Esophagus (tissue), 2 donors: ENCODE data around the gene HM13. TPM values are rescaled to one million over a fixed set of nuclear protein-coding genes. Genes with fewer than 3 reads are reported as not detected.
"Not testable (repeated sequence)": the region's sequence is repeated elsewhere in the genome, so short reads cannot be mapped to it uniquely, and the experiment has no call there.

Experiments used
- H3K27ac ChIP-seq, 2 donors: one replicate each; pipeline ENCODE4 v1.5.1; 2013; ENCODE audit warnings: low read depth in 2 of 2, mild to moderate bottlenecking in 2 of 2, inconsistent platforms in 1 of 2, low read length in 1 of 2, moderate library complexity in 1 of 2
- H3K27me3 ChIP-seq, 2 donors: one replicate each; pipeline ENCODE4 v1.6.1; 2013; ENCODE audit warnings: low read length in 2 of 2, control low read depth in 1 of 2, mild to moderate bottlenecking in 1 of 2; ENCODE audit not compliant: insufficient read depth in 2 of 2, control insufficient read depth in 1 of 2
- H3K36me3 ChIP-seq, 2 donors: one replicate each; pipeline ENCODE4 v1.6.1; 2013; ENCODE audit warnings: low read length in 1 of 2; ENCODE audit not compliant: control insufficient read depth in 2 of 2, insufficient read depth in 2 of 2
- H3K4me1 ChIP-seq, 2 donors: one replicate each; pipeline ENCODE4 v1.6.1; 2013; ENCODE audit warnings: low read length in 1 of 2; ENCODE audit not compliant: control insufficient read depth in 2 of 2, insufficient read depth in 2 of 2
- H3K4me3 ChIP-seq, 2 donors: one replicate each; pipeline ENCODE4 v1.5.1; 2013; ENCODE audit warnings: low read length in 2 of 2, mild to moderate bottlenecking in 2 of 2, low read depth in 1 of 2, moderate library complexity in 1 of 2
- H3K9me3 ChIP-seq, 2 donors: one replicate each; pipeline ENCODE4 v1.6.1; 2013; ENCODE audit warnings: mild to moderate bottlenecking in 2 of 2, low read depth in 1 of 2, low read length in 1 of 2, moderate library complexity in 1 of 2; ENCODE audit not compliant: control insufficient read depth in 2 of 2, insufficient read depth in 1 of 2
- WGBS, 2 donors: extraction: QIAGEN DNeasy Blood & Tissue Kit; methylation state at CpG; one replicate each; pipeline ENCODE4 v1.1.7; 2013; 5-methylcytosine and 5-hydroxymethylcytosine counted together
- polyA plus RNA-seq, 2 donors: library from polyadenylated mRNA; stranded (reverse); fragments of 200-250 nt; gene quantifications; one replicate each; pipeline ENCODE4 v1.2.3, GENCODE V29; 2013
- donor health status: healthy with polysubstance abuse.
- donor health status: Bipolar disorder and iron deficiency.

The HM13 gene
- polyA plus RNA-seq, 2 donors, result 167 to 272 TPM

DNA sequence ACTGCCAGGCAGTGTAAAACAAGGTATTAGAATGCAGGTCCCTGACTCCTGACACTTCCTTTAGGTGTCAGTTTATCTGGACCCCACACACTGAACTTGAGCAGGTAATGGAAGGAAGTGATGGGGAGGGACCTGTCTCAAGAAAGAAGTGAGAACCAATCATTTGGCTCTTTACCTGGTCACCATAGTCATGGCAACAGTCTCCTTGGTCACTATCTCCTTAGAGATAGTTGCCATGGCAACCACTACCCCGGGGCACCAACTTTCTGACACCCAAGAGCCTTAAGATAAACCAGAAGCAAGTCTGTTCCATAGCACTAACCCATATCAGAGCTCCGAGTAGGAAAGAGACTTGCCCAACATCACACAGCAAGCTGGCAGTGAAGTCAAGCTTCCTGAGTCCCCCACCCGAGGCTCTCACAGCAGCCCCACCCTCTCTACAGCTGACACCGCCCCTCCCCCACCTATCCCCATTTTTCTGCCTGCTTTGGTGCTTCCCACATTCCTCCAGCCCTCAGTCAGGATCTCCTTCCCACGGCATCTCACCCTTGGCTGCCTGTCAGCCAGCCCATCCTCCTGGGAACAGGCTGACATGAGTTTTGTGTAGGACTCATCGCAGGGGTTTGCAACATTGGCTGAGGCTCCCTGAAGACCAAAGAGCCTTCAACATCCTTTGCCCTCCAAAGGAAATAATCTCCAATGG lies 16.3 kb upstream of the HM13 start:
- no peaks in the 10 kb centered on the region for H3K36me3 ChIP-seq
- peaks cover 0 to 2% of the 10 kb centered on the region in 2 donors for H3K4me1 ChIP-seq
- no peak overlapping the region for H3K27ac ChIP-seq
- no peak overlapping the region for H3K4me3 ChIP-seq
- no peaks in the 10 kb centered on the region for H3K9me3 ChIP-seq
- no peaks in the 10 kb centered on the region for H3K27me3 ChIP-seq
- WGBS, 2 donors, result 36 to 41% methylated on average over 6 of the region's 6 CpGs

DNA sequence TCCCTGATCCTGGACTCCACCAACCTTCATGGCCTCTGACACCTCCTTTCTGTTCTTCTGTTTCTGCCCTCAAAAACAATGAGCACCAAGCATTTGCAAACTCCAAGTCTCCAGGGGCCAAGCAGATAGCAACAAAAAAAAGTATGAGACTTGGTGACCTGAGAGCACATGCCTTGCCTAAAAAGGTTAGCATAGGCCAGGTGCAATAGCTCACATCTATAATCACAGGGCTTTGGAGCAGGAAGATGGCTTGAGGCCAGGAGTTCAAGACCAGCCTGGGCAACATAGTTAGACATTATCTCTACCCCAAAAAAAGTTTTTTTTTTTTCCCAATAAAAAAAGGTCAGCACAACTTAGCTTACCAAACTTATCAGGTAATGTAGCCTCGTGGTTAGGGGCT lies 13.7 kb upstream of the HM13 start:
- H3K36me3 ChIP-seq, result no peaks in the 10 kb centered on the region
- H3K9me3 ChIP-seq, result no peaks in the 10 kb centered on the region
- H3K4me1 ChIP-seq, result peaks cover 0 to 2% of the 10 kb centered on the region in 2 donors
- no peak overlapping the region for H3K4me3 ChIP-seq
- no peak overlapping the region for H3K27ac ChIP-seq
- 41 to 63% methylated on average over 1 of the region's 1 CpG for WGBS, 2 donors
- no peaks in the 10 kb centered on the region for H3K27me3 ChIP-seq

DNA sequence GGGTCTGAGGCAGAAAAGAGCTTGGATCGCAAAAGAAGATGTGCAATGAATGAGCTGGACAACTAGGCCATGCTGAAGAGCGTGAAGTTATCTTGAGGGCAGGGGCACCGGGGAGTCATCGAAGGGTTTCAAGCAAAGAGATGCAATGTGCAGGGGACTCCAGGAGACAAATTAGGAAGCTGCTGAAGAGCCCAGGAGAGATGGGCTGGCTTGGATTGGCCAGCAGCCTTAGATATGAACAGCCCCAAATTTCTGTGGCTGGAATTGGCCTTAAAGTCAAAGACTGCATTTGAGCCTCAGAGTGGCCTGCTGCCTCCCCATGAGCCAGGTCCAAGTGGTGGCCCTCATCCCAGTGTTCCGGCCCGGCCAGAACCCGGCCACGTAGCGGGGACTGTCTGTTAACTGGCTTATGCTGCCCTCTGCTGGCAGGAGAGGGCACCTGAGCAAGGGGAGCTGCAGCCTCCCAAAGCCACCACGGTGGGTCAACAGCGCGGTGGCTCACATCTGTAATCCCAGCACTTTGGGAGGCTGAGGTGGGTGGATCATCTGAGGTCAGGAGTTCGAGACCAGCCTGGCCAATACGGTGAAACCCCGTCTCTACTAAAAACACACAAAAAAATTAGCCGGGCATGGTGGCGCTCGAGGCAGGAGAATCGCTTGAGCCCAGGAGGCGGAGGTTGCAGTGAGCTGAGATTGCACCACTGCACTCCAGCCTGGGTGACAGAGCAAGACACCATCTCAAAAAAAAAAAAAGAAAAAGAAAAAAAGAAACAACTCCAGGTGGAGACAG lies 11.2 kb upstream of the HM13 start:
- WGBS, 2 donors, result 33 to 34% methylated on average over 20 of the region's 20 CpGs
- H3K4me1 ChIP-seq, H3K36me3 ChIP-seq, H3K9me3 ChIP-seq, H3K27ac ChIP-seq, H3K27me3 ChIP-seq, H3K4me3 ChIP-seq: not testable (repeated sequence)

DNA sequence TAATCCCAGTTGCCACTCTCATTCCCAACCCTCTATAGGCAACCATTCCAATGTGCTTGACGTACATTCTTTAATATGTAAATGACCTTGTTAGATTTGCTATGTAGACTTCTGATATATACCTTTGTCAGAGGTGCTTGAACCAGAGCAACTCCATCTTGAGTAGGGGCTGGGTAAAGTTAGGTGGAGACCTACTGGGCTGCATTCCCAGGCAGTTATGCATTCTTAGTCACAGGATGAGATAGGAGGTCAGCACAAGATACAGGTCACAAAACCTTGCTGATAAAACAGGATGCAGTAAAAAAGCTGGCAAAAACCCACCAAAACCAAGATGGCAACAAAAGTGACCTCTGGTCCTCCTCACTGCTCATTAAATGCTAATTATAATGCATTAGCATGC lies 8.3 kb upstream of the HM13 start:
- Histone ChIP-seq H3K9me3 (peaks cover 0 to 2% of the 10 kb centered on the region in 2 donors), H3K27ac (no peak overlapping the region), H3K4me1 (no peaks in the 10 kb centered on the region), H3K36me3 (no peaks in the 10 kb centered on the region), H3K27me3 (no peaks in the 10 kb centered on the region), H3K4me3 (no peak overlapping the region)
- WGBS, 2 donors, result 82 to 86% methylated on average over 1 of the region's 1 CpG

DNA sequence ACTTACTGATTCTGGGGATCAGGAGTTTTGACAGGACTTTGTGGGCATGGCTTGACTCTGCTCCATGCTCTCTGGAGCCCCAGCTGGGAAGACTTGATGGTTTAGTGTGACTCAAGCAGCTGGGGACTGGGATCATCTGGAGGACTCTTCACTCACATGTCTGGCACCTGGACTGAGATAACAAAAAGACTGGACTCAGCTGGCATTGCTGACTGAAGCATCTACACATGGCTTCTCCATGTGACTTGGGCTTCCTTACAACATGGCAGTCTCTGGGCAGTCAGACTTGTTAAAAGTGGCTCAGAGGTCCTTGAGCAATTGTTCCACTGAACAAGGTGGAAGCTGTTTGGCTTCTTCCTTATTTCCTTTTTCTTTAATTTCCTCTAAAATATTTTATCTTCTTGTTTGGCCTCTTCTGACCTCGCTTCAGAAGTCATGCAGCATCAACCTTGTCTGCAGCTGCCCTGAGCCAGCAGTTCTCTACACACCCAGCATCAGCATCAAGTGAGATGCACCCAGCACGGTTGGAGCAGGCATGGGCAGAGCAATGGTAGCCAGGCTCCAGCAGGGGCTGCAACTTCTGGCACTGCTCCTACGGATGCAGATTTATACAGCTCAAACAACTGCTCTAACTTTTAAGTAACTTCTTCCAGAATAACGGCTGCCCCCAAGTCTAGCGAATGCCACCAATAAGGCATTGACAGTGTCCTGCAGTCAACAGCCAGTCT lies 5.6 kb upstream of the HM13 start:
- Histone ChIP-seq H3K4me3 (no peak overlapping the region), H3K36me3 (no peaks in the 10 kb centered on the region), H3K27me3 (no peaks in the 10 kb centered on the region), H3K27ac (no peak overlapping the region), H3K4me1 (no peaks in the 10 kb centered on the region), H3K9me3 (peaks cover 0 to 2% of the 10 kb centered on the region in 2 donors)
- 83% methylated on average over 5 of the region's 5 CpGs for whole genome bisulfite sequencing, 2 donors

DNA sequence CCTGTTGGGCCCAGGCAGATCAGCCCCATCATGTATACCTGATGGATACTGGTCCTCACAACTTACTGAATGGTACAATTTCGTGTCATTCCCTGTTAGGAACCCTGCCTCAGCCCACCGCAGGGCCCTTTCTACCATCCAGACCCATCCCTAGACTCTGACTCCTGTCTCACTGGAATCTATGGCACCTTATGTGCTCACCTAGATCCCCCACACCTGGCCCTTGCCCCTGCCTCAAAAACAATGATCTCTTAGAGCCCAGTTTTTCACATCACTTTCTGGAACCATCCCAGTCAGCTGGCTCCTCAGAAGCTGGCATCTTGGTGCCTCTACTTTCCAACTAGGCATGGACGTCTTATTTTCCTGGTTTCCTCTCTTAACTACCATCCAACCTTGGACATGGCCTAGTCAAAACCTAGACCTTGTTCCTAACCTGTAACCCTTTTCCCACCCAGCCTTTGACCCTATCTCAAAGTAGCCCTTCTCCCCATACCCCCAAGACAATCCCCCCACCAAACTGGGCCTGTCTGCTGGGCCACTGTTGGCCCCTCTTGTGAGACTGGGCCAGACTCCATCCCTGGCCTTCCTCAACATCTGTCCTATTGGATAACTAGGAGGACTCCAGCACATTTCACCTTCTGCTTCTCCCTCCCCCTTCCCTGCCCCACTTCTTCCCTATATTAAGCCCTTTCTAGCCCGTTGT lies 981 bp downstream of the HM13 start:
- H3K36me3 ChIP-seq, result no peaks in the 10 kb centered on the region
- no peaks in the 10 kb centered on the region for H3K27me3 ChIP-seq
- WGBS, 2 donors, result 10 to 14% methylated on average over 4 of the region's 4 CpGs
- peak overlapping the region; percentile 41 to 89 for H3K27ac ChIP-seq
- H3K4me1 ChIP-seq, result peaks cover 10 to 28% of the 10 kb centered on the region in 2 donors
- H3K9me3 ChIP-seq, result no peaks in the 10 kb centered on the region
- peak overlapping the region; percentile 90 to 96 for H3K4me3 ChIP-seq

GRCh38 chr20:31515775-31516107 lies 1.5 kb downstream of the HM13 start:
- Histone ChIP-seq H3K4me1 (peaks cover 10 to 28% of the 10 kb centered on the region in 2 donors), H3K4me3 (peak overlapping the region; percentile 90 to 96), H3K27me3 (no peaks in the 10 kb centered on the region), H3K36me3 (no peaks in the 10 kb centered on the region), H3K27ac (peak overlapping the region; percentile 35 to 62), H3K9me3 (no peaks in the 10 kb centered on the region)
- WGBS, 2 donors, result 59 to 78% methylated on average over 3 of the region's 3 CpGs

GRCh38 chr20:31516166-31516565 lies 1.9 kb downstream of the HM13 start:
- Histone ChIP-seq H3K36me3 (no peaks in the 10 kb centered on the region), H3K4me1 (peaks cover 10 to 28% of the 10 kb centered on the region in 2 donors), H3K27ac (peak overlapping the region; percentile 35 to 79), H3K9me3 (no peaks in the 10 kb centered on the region), H3K27me3 (no peaks in the 10 kb centered on the region), H3K4me3 (peak overlapping the region in 1 of 2 donors; percentile 90)
- WGBS, 2 donors, result 76 to 90% methylated on average over 4 of the region's 4 CpGs

GRCh38 chr20:31516651-31517050 lies 2.4 kb downstream of the HM13 start:
- H3K9me3 ChIP-seq, result no peaks in the 10 kb centered on the region
- peak overlapping the region in 1 of 2 donors; percentile 21 for H3K4me3 ChIP-seq
- 74 to 86% methylated on average over 2 of the region's 2 CpGs for WGBS, 2 donors
- peak overlapping the region; percentile 26 to 79 for H3K27ac ChIP-seq
- no peaks in the 10 kb centered on the region for H3K36me3 ChIP-seq
- no peaks in the 10 kb centered on the region for H3K27me3 ChIP-seq
- peaks cover 10 to 28% of the 10 kb centered on the region in 2 donors for H3K4me1 ChIP-seq
